IPS-NIHi11 (cell line): ENCODE results near the gene BEX3.

Experiments
- DNase-seq: peaks from one replicate; pipeline ENCODE4 v3.0.0; 2012; ENCODE audit warnings: mixed read lengths, low spot score

The BEX3 gene

GRCh38 chrX:103423955-103424638 is 47.8 kb downstream of the BEX3 start:
- DNase-seq = peak; percentile 11
